K562 (cell line): ENCODE results near the gene C10orf90. TPM values are rescaled to one million over a fixed set of nuclear protein-coding genes. Genes with fewer than 3 reads are reported as not detected.

Source experiments
- ATAC-seq: fragments of 200-7000 bp; cut with Tn5 transposase; 3 replicates; pipeline ENCODE4 v1.9.1; 2020; ENCODE audit warnings: moderate library complexity
- BruUV-seq: library from RNA; stranded (reverse); fragments of 400-500 nt; replicated peaks from 2 replicates; lab custom pipeline; 2021; lab: Mats Ljungman, UMichigan
- CTCF ChIA-PET: fragments of 300-600 bp; formaldehyde crosslinking; extraction: SDS; loops from one replicate; lab custom pipeline; 2021; ENCODE audit warnings: low intra/inter-chr PET ratio; lab: Yijun Ruan, JAX
- POLR2A ChIA-PET: fragments of 300-600, 350-650 bp; sonication (Branson Sonifier 250); formaldehyde crosslinking; extraction: SDS; loops from one replicate; lab custom pipeline; 2021; ENCODE audit warnings: antibody characterized with exemption, inconsistent platforms; lab: Yijun Ruan, JAX
- DNase-seq, 4 experiments: peaks; one replicate each; pipeline versions ENCODE4 v3.0.0 to v3.0.0-alpha.2; 2011 to 2018; ENCODE audit warnings: low spot score in 3 of 4, mixed read lengths in 3 of 4; ENCODE audit errors: extremely low read depth in 1 of 4
- FAIRE-seq: peaks from 2 replicates; lab custom pipeline; 2011; peaks lifted over from hg19 to GRCh38; lab: Jason Lieb, UNC
- H2AFZ ChIP-seq: 2 replicates; pipeline ENCODE4 v1.6.0; 2011; ENCODE audit warnings: low read depth, low read length, control low read depth, inconsistent platforms
- H3K27ac ChIP-seq: fragments of 200-600 bp; 3 replicates; pipeline ENCODE4 v1.8.0; 2011; ENCODE audit warnings: low read depth, mild to moderate bottlenecking, control low read depth, inconsistent platforms, low read length, moderate library complexity, mixed read lengths; ENCODE audit errors: extremely low read depth
- H3K27me3 ChIP-seq, 2 experiments: fragments of 300-600 bp in 1 of 2; 2 replicates in 1 of 2; 3 replicates in 1 of 2; pipeline versions ENCODE4 v1.6.0 to v1.8.0; 2011; ENCODE audit warnings: inconsistent platforms in 2 of 2, low read length in 2 of 2, mild to moderate bottlenecking in 1 of 2, mixed read lengths in 1 of 2, moderate library complexity in 1 of 2; ENCODE audit not compliant: control insufficient read depth in 2 of 2, insufficient read depth in 2 of 2
- H3K36me3 ChIP-seq: fragments of 300-600 bp; 3 replicates; pipeline ENCODE4 v1.8.0; 2011; ENCODE audit warnings: mild to moderate bottlenecking, low read length, inconsistent platforms; ENCODE audit not compliant: control insufficient read depth, insufficient read depth
- H3K4me1 ChIP-seq, 2 experiments: fragments of 200-600 bp in 1 of 2; replicated peaks in 1 of 2; 2 replicates in 1 of 2; 3 replicates in 1 of 2; pipeline versions ENCODE4 v1.5.1 to v1.8.0; 2011; ENCODE audit warnings: inconsistent platforms in 2 of 2, low read length in 2 of 2, mild to moderate bottlenecking in 1 of 2, mixed read lengths in 1 of 2, moderate library complexity in 1 of 2; ENCODE audit not compliant: control insufficient read depth in 2 of 2, insufficient read depth in 2 of 2
- H3K4me2 ChIP-seq: 2 replicates; pipeline ENCODE4 v1.6.1; 2011; ENCODE audit warnings: low read length, control low read depth, inconsistent platforms, mixed read lengths; ENCODE audit not compliant: insufficient read depth
- H3K4me3 ChIP-seq: fragments of 200-600 bp; sonication (generic), shearing (Covaris generic); 2 replicates; pipeline ENCODE4 v1.5.1; 2016; ENCODE audit warnings: control low read depth, inconsistent platforms
- H3K79me2 ChIP-seq: fragments of 200-600 bp; 3 replicates; pipeline ENCODE4 v1.8.0; 2011; ENCODE audit warnings: low read length, inconsistent platforms; ENCODE audit not compliant: control insufficient read depth, insufficient read depth
- H3K9ac ChIP-seq, 2 experiments: 2 replicates each; pipeline versions ENCODE4 v1.6.0 to v1.6.1; 2011; ENCODE audit warnings: low read depth in 2 of 2, low read length in 2 of 2, control low read depth in 1 of 2, inconsistent platforms in 1 of 2, mild to moderate bottlenecking in 1 of 2, mixed read lengths in 1 of 2; ENCODE audit not compliant: insufficient read depth in 1 of 2
- H3K9me1 ChIP-seq: one replicate; pipeline ENCODE4 v1.6.0; 2011; ENCODE audit warnings: inconsistent platforms, mild to moderate bottlenecking, low read length, moderate library complexity; ENCODE audit not compliant: control insufficient read depth, insufficient read depth
- H3K9me3 ChIP-seq: replicated peaks from 2 replicates; pipeline ENCODE4 v1.5.1; 2011; ENCODE audit warnings: low read depth, low read length, inconsistent platforms; ENCODE audit not compliant: control insufficient read depth, insufficient read depth
- H4K20me1 ChIP-seq: replicated peaks from 2 replicates; pipeline ENCODE4 v1.6.1; 2011; ENCODE audit warnings: low read length, inconsistent platforms, mixed read lengths; ENCODE audit not compliant: control insufficient read depth, insufficient read depth
- CTBP1 ChIP-seq: fragments of 450-650 bp; IDR thresholded peaks from 2 replicates; pipeline ENCODE4 v1.6.1; 2016; ENCODE audit warnings: borderline replicate concordance
- ELF1 ChIP-seq: fragments of 200-800 bp; sonication (Bioruptor generic); IDR thresholded peaks from 2 replicates; pipeline ENCODE4 v1.6.1; 2016; ENCODE audit warnings: missing genetic modification characterization, missing compliant biosample characterization
- FOXJ3 ChIP-seq: sonication (generic); formaldehyde crosslinking; IDR thresholded peaks from 2 replicates; pipeline ENCODE4 v1.4.0; 2020; ENCODE audit warnings: mild to moderate bottlenecking, missing genetic modification reagents
- GABPB2 ChIP-seq: fragments of 250-450 bp; sonication (Bioruptor Pico); conservative IDR thresholded peaks from 2 replicates; pipeline ENCODE4 v1.5.1; 2021; ENCODE audit warnings: mild to moderate bottlenecking
- HMG20B ChIP-seq: fragments of 250-450 bp; sonication (Bioruptor Pico); IDR thresholded peaks from 2 replicates; pipeline ENCODE4 v1.5.0; 2021; ENCODE audit warnings: mild to moderate bottlenecking
- MTA2 ChIP-seq: fragments of 450-650 bp; IDR thresholded peaks from 2 replicates; pipeline ENCODE4 v1.6.1; 2016; ENCODE audit warnings: low read depth
- PTBP1 ChIP-seq: fragments of 200-400 bp; formaldehyde crosslinking; IDR thresholded peaks from 2 replicates; pipeline ENCODE4 v1.6.1; 2017; ENCODE audit warnings: low read depth, low read length
- RBM15 ChIP-seq: fragments of 200-400 bp; formaldehyde crosslinking; IDR thresholded peaks from 2 replicates; pipeline ENCODE4 v1.6.1; 2018; ENCODE audit warnings: mild to moderate bottlenecking, low read length, moderate library complexity; ENCODE audit not compliant: insufficient read depth
- RHOXF2B ChIP-seq: fragments of 250-450 bp; sonication (Bioruptor Pico); conservative IDR thresholded peaks from 2 replicates; pipeline ENCODE4 v1.5.1; 2021
- SMAD2 ChIP-seq: fragments of 150-350 bp; IDR thresholded peaks from 2 replicates; pipeline ENCODE4 v1.6.1; 2014; ENCODE audit warnings: low read depth, mild to moderate bottlenecking, low read length
- STAT5A ChIP-seq: IDR thresholded peaks from 2 replicates; pipeline ENCODE4 v1.6.1; 2012; ENCODE audit warnings: low read length, inconsistent platforms, borderline replicate concordance
- ZBTB12 ChIP-seq: fragments of 250-450 bp; sonication (Bioruptor Pico); IDR thresholded peaks from 2 replicates; pipeline ENCODE4 v1.4.0; 2020
- ZBTB17 ChIP-seq: fragments of 450-650 bp; formaldehyde crosslinking; IDR thresholded peaks from 2 replicates; pipeline ENCODE4 v1.4.0; 2020; ENCODE audit warnings: mild to moderate bottlenecking
- ZNF175 ChIP-seq: fragments of 200-800 bp; sonication (Bioruptor generic); IDR thresholded peaks from 2 replicates; pipeline ENCODE4 v1.6.1; 2016; ENCODE audit warnings: low read depth, mild to moderate bottlenecking, missing genetic modification characterization, missing compliant biosample characterization
- ZNF184 ChIP-seq: sonication (generic); formaldehyde crosslinking; IDR thresholded peaks from 2 replicates; pipeline ENCODE4 v1.5.0; 2020; ENCODE audit warnings: missing genetic modification reagents
- ZNF436 ChIP-seq: fragments of 250-450, 450-650 bp; sonication (Bioruptor Pico); formaldehyde crosslinking; IDR thresholded peaks from 2 replicates; pipeline ENCODE4 v1.7.0; 2020; ENCODE audit warnings: mild to moderate bottlenecking
- WGBS: fragments of 100-300 bp; shearing (Covaris generic); methylation state at CpG from one replicate; pipeline ENCODE4 v1.1.6; 2016; ENCODE audit warnings: low coverage, mixed read lengths; ENCODE audit not compliant: insufficient coverage; ENCODE audit errors: missing lambda C conversion rate; 5-methylcytosine and 5-hydroxymethylcytosine counted together
- in situ Hi-C: fragments of 300-500 bp; cut with MboI; formaldehyde crosslinking; loops from 4 replicates; pipeline ENCODE4 v1.15.0; 2018; ENCODE audit warnings: inconsistent platforms, mixed read lengths
- intact Hi-C: fragments of 100-400 bp; cut with micrococcal nuclease; formaldehyde crosslinking; loops from 2 replicates; pipeline ENCODE4 v1.14.2; 2022
- polyA plus RNA-seq, 8 experiments: library from polyadenylated mRNA; depleted of rRNA in 4 of 8; stranded (reverse) in 5 of 8; unstranded in 3 of 8; fragments of >200 nt; fragmentation: Nextera tagmentation in 2 of 8; fragmentation: Illumina TruSeq in 1 of 8; extraction: Ambion mirVana in 2 of 8; extraction: Trizol in 1 of 8; gene quantifications; 2 replicates each; pipeline versions ENCODE4 v1.2.1 to v1.2.3, GENCODE V29; 2011 to 2014; ENCODE audit warnings: inconsistent platforms in 1 of 8, missing spikeins in 1 of 8
- total RNA-seq, 7 experiments: library from RNA; depleted of rRNA in 6 of 7; stranded (reverse); fragments of >200 nt in 6 of 7; fragmentation: Illumina TruSeq in 2 of 7; extraction: Trizol in 2 of 7; gene quantifications; 2 replicates each; pipeline versions ENCODE4 v1.2.1 to v1.2.3, GENCODE V29; 2011 to 2021; ENCODE audit warnings: low replicate concordance in 1 of 7
- TF ChIP-seq, protein P1 (sequence below): fragments of 450-650 bp; formaldehyde crosslinking; IDR thresholded peaks from 2 replicates; pipeline ENCODE4 v1.4.0; 2022; ENCODE audit warnings: mild to moderate bottlenecking, moderate library complexity

The C10orf90 gene
- total and polyA plus RNA-seq, 9 of the 15 experiments (the other 6 are each of a cell fraction or from before 2014, with no cell fraction given), result not detected

GRCh38 chr10:126665207-126665606 is 5.3 kb downstream of the C10orf90 start:
- H3K9me3 ChIP-seq, result no peaks in the 10 kb centered on the region
- H3K4me2 ChIP-seq, result no peak overlapping the region
- 0% methylated on average over 4 of the region's 4 CpGs for WGBS
- H3K36me3 ChIP-seq, result no peaks in the 10 kb centered on the region
- H3K9ac ChIP-seq, result no peak overlapping the region
- no peak for DNase-seq
- CTCF ChIA-PET, result no interaction called here
- H3K79me2 ChIP-seq, result no peaks in the 10 kb centered on the region
- no peaks in the 10 kb centered on the region for H3K9me1 ChIP-seq
- no peaks in the 10 kb centered on the region for H3K4me1 ChIP-seq
- no peak overlapping the region for H2AFZ ChIP-seq
- in situ Hi-C loops, result no loop called here
- BruUV-seq, result no TSS peak
- no peak for ATAC-seq
- no peak overlapping the region for H3K27ac ChIP-seq
- intact Hi-C loops, result no loop called here
- POLR2A ChIA-PET, result no interaction called here
- no peaks in the 10 kb centered on the region for H3K27me3 ChIP-seq
- TF ChIP-seq ZNF184 (CRISPR knock-in tag) (no peak), PTBP1 (no peak), ZBTB12 (CRISPR knock-in tag) (no peak), RBM15 (no peak), MTA2 (no peak), ZBTB17 (no peak), SMAD2 (no peak), GABPB2 (CRISPR knock-in tag) (no peak), CTBP1 (no peak), FOXJ3 (CRISPR knock-in tag) (no peak), STAT5A (no peak), ELF1 (tag) (no peak), RHOXF2B (CRISPR knock-in tag) (no peak), HMG20B (CRISPR knock-in tag) (no peak), ZNF175 (no peak), ZNF436 (CRISPR knock-in tag) (no peak)
- TF ChIP-seq, protein P1, sequence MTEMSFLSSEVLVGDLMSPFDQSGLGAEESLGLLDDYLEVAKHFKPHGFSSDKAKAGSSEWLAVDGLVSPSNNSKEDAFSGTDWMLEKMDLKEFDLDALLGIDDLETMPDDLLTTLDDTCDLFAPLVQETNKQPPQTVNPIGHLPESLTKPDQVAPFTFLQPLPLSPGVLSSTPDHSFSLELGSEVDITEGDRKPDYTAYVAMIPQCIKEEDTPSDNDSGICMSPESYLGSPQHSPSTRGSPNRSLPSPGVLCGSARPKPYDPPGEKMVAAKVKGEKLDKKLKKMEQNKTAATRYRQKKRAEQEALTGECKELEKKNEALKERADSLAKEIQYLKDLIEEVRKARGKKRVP (CRISPR knock-in tag), result no peak
- no peak for FAIRE-seq
- H4K20me1 ChIP-seq, result no peaks in the 10 kb centered on the region
- H3K4me3 ChIP-seq, result no peak overlapping the region
